PC-9 (cell line): Measurements from ENCODE around the gene ZDHHC1.

ENCODE experiments used
- CTCF ChIP-seq: fragments of 200-600 bp; sonication (generic); conservative IDR thresholded peaks from 2 replicates; pipeline ENCODE4 v1.6.1; 2017; ENCODE audit warnings: mixed run types, antibody characterized with exemption, mild to moderate bottlenecking, moderate library complexity
- EZH2 ChIP-seq: fragments of 200-600 bp; sonication (generic); IDR thresholded peaks from 2 replicates; pipeline ENCODE4 v1.8.0; 2017; ENCODE audit warnings: antibody characterized with exemption, low read depth

GRCh38 chr16:67444259-67445125, 28.2 kb upstream of the ZDHHC1 start:
- no peak for TF ChIP-seq CTCF
- no peak for TF ChIP-seq EZH2
